Upper lobe of right lung (tissue), 1 donor: ENCODE measurements around the gene CD163L1. TPM values are rescaled to one million over a fixed set of nuclear protein-coding genes. Genes with fewer than 3 reads are reported as not detected.

Experiments
- ATAC-seq: fragments of 200-7000 bp; cut with Tn5 transposase; one replicate; pipeline ENCODE4 v1.9.1; 2020; ENCODE audit warnings: mild to moderate bottlenecking, moderate library complexity
- DNase-seq: peaks from one replicate; pipeline ENCODE4 v3.0.0-alpha.2; 2020
- H3K27ac ChIP-seq: fragments of 200-600 bp; one replicate; pipeline ENCODE4 v1.8.0; 2022
- H3K27me3 ChIP-seq: fragments of 200-600 bp; one replicate; pipeline ENCODE4 v1.8.0; 2022; ENCODE audit warnings: mild to moderate bottlenecking
- H3K36me3 ChIP-seq: fragments of 200-600 bp; one replicate; pipeline ENCODE4 v1.8.0; 2022
- H3K4me1 ChIP-seq: fragments of 200-600 bp; one replicate; pipeline ENCODE4 v1.8.0; 2022
- H3K4me3 ChIP-seq: fragments of 200-600 bp; one replicate; pipeline ENCODE4 v1.8.0; 2022; ENCODE audit warnings: mild to moderate bottlenecking
- H3K9me3 ChIP-seq: fragments of 200-600 bp; one replicate; pipeline ENCODE4 v1.8.0; 2022
- CTCF ChIP-seq: fragments of 200-600 bp; IDR thresholded peaks from one replicate; pipeline ENCODE4 v1.8.0; 2022; ENCODE audit warnings: antibody characterized with exemption
- intact Hi-C: fragments of 100-400 bp; cut with DNase I; formaldehyde crosslinking; loops from one replicate; pipeline ENCODE4 v1.11.0; 2022
- total RNA-seq: library from RNA; stranded (reverse); fragmentation: NEBNext Ultra II Directional; extraction: Animal tissue kit (Norgen Biotek cat#: 25700); gene quantifications from one replicate; pipeline ENCODE4 v1.2.1, GENCODE V29; 2021
- donor health status: DM: no; HTN: yes; CAD: no; lungs with severe emphysema.

The CD163L1 gene
- total RNA-seq, 1 donor from 2014 or later: 6.1 TPM

- ATAC-seq (no peak), DNase-seq (no peak)
- H3K4me3 ChIP-seq: no peak overlapping the region
- H3K27ac ChIP-seq: no peak overlapping the region
- H3K9me3 ChIP-seq: no peaks in the 10 kb centered on the region
- intact Hi-C loops: no loop called here
- no peaks in the 10 kb centered on the region for H3K4me1 ChIP-seq
- H3K27me3 ChIP-seq: peaks cover 9% of the 10 kb centered on the region
- no peaks in the 10 kb centered on the region for H3K36me3 ChIP-seq
- TF ChIP-seq CTCF: no peak
Measured at GRCh38 chr12:7376196-7376595, 67.8 kb downstream of the CD163L1 start.

GRCh38 chr12:7375145-7375543, 68.8 kb downstream of the CD163L1 start:
- Histone ChIP-seq H3K4me1 (no peaks in the 10 kb centered on the region), H3K9me3 (no peaks in the 10 kb centered on the region), H3K27ac (no peak overlapping the region), H3K4me3 (no peak overlapping the region), H3K27me3 (peaks cover 9% of the 10 kb centered on the region), H3K36me3 (no peaks in the 10 kb centered on the region)
- TF ChIP-seq CTCF: no peak
- no peak for DNase-seq
- no peak for ATAC-seq
- intact Hi-C loops: no loop called here

- intact Hi-C loops: no loop called here
- ATAC-seq (peak; percentile 86), DNase-seq (peak; percentile 72)
- no peaks in the 10 kb centered on the region for H3K4me1 ChIP-seq
- peak; percentile 49 for TF ChIP-seq CTCF
- H3K4me3 ChIP-seq: no peak overlapping the region
- H3K36me3 ChIP-seq: no peaks in the 10 kb centered on the region
- H3K27ac ChIP-seq: no peak overlapping the region
- peaks cover 9% of the 10 kb centered on the region for H3K27me3 ChIP-seq
- no peaks in the 10 kb centered on the region for H3K9me3 ChIP-seq
Measured at GRCh38 chr12:7374423-7375144, 69.4 kb downstream of the CD163L1 start.

- no peak for TF ChIP-seq CTCF
- ATAC-seq: no peak
Measured at GRCh38 chr12:7373226-7373625, 70.7 kb downstream of the CD163L1 start.

GRCh38 chr12:7369274-7369729, 74.7 kb downstream of the CD163L1 start:
- H3K9me3 ChIP-seq: no peaks in the 10 kb centered on the region
- H3K4me3 ChIP-seq: no peak overlapping the region
- ATAC-seq: peak; percentile 62
- intact Hi-C loops: no loop called here
- H3K27me3 ChIP-seq: no peaks in the 10 kb centered on the region
- no peak for DNase-seq
- no peak overlapping the region for H3K27ac ChIP-seq
- H3K36me3 ChIP-seq: no peaks in the 10 kb centered on the region
- TF ChIP-seq CTCF: no peak
- no peaks in the 10 kb centered on the region for H3K4me1 ChIP-seq

More at GRCh38 chr12:7373226-7373625, 70.7 kb downstream of the CD163L1 start:
- no peaks in the 10 kb centered on the region for H3K9me3 ChIP-seq
- no peaks in the 10 kb centered on the region for H3K4me1 ChIP-seq
- intact Hi-C loops: no loop called here
- H3K27ac ChIP-seq: no peak overlapping the region
- no peak for DNase-seq
- H3K27me3 ChIP-seq: peaks cover 4% of the 10 kb centered on the region
- H3K4me3 ChIP-seq: no peak overlapping the region
- no peaks in the 10 kb centered on the region for H3K36me3 ChIP-seq

GRCh38 chr12:7362734-7363133, 81.2 kb downstream of the CD163L1 start:
- no peaks in the 10 kb centered on the region for H3K9me3 ChIP-seq
- H3K27me3 ChIP-seq: no peaks in the 10 kb centered on the region
- no peak overlapping the region for H3K4me3 ChIP-seq
- ATAC-seq (no peak), DNase-seq (no peak)
- no peak overlapping the region for H3K27ac ChIP-seq
- H3K36me3 ChIP-seq: no peaks in the 10 kb centered on the region
- TF ChIP-seq CTCF: no peak
- intact Hi-C loops: no loop called here
- no peaks in the 10 kb centered on the region for H3K4me1 ChIP-seq
